Stimulated activated CD8-positive, alpha-beta memory T cell treated with anti-CD3 and anti-CD28 coated beads, Interleukin-15, amount 100 ng/mL, for 48 hours (primary cell): ENCODE measurements around the gene SUGT1.
A peak's percentile ranks its signal among the peaks of the same experiment; 100 is the strongest.
"Not testable (repeated sequence)": the region's sequence is repeated elsewhere in the genome, so short reads cannot be mapped to it uniquely, and the experiment has no call there.

Experiments used
- DNase-seq, 2 donors: peaks; one replicate each; pipeline ENCODE4 v3.0.0-alpha.2; 2020; ENCODE audit warnings: low read depth in 2 of 2

SUGT1 gene

DNA sequence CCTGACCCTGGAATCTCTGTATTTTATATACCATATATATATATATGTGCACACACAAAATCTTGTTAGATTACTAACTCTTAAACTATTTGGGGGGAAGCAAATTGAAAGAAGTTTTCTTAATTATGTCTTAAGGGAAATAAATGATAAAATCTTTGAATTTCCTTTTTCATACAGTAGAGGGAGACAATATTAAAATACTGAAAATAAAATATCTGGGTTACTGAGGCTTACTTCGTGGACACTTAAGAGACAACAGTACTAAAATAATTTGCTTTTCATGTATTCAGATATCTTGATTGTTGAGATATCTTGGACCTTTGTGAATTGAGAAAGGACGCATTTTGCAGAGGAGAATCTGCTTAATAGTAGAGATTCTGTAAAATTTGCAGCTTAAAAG is 17.0 kb downstream of the SUGT1 start:
- DNase-seq = no peak

DNA sequence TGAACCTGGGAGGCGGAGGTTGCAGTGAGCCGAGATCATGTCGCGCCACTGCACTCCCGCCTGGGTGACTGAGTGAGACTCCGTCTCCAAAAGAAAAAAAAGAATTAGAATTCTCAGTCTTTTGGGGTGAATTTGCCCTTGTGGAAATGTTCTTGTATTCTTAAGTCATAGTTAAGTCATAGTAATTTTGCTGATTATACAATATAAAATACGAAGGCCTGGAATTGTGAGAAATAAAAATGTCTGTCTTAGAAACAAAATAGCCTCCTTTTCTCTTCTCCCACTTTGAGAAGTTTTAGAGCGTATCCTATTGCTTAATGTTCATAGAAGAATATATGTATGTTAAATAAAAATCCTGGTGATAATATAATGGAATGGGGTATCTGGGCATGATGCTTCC is 18.1 kb downstream of the SUGT1 start:
- no peak for DNase-seq

DNA sequence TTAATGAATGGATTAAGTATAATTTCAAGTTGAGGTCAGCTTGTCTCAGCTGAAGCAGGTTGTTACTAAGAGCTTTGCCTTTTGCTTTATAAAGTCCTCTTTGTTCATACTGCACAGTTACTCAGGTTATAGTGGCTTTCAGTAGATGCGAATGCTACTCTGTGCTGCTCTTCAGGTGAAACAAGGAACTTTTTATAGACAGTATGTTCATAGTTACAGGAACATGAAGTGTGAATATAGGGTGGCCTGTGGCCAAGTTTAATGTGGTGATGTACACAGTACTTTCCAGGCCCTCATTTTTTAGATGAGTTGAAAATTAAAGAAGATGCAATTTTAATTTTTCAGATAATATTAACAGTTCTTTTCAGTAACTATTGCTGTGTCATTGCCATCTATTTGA is 20.8 kb downstream of the SUGT1 start:
- no peak for DNase-seq

GRCh38 chr13:52677823-52678222 is 25.2 kb downstream of the SUGT1 start:
- DNase-seq = no peak

- not testable (repeated sequence) for DNase-seq
Measured at GRCh38 chr13:52685806-52686205, 33.2 kb downstream of the SUGT1 start.

DNA sequence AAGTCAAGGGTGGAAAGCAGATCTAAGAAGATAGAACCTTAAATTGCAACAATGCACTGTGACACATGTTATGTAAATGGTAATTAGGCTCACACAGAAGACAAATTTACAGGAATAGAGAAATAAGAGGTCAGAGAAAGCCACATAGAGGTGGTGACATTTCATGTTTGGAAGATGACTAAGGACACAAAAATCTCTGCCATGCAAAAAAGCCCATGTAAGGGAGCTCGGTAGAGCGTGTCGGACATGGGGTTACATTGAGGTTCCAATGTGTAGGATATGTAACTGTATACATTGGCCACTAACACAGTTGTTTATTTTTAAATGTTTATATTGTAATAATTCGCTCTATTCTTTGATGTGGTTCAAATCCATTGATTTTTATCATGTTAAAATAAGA is 33.7 kb downstream of the SUGT1 start:
- no peak for DNase-seq

DNA sequence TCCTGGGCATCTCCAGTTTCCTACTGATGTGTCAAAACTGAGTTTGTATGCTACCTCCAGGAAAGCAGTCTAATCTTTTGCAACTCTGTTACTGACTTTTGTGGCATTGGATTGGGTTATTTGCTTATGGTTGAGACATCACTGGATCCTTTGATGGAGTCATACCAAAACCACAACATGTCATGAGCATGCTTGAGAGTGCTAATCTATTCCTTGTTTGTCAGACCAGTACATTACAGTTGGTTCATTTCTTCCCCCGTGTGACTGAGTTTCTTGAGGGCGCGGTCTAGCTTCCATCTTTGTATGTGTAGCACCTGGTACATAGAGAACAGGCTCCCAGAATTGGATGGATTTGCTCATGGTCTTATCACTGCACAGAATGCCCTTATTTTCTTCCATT is 43.2 kb downstream of the SUGT1 start:
- peak in 1 of 2 donors; percentile 5 for DNase-seq

- no peak for DNase-seq
Measured at GRCh38 chr13:52696566-52696965, 43.9 kb downstream of the SUGT1 start.

- no peak for DNase-seq
Measured at GRCh38 chr13:52701728-52702465, 49.3 kb downstream of the SUGT1 start.

GRCh38 chr13:52703482-52703881 is 50.8 kb downstream of the SUGT1 start:
- DNase-seq = no peak

DNA sequence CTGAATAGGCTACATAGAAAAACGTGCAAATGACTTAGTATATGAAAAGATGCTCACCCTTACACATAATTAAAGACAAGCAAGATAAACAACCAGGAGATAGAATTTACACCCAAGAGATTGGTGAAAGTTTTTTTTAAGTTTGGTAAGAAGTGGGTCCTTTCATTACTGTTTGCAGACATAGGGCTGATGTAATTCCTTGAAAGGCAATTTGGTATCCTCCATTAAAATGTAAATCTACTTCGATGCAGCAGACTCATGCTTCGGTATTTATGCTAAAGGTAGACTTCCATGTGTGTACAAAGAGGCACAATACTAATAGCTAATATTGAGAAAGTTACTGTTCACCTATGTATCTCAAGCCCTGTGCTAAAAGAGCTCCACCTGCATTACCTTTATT is 53.4 kb downstream of the SUGT1 start:
- no peak for DNase-seq

GRCh38 chr13:52707375-52707774 is 54.7 kb downstream of the SUGT1 start:
- DNase-seq = no peak

GRCh38 chr13:52708266-52708665 is 55.6 kb downstream of the SUGT1 start:
- DNase-seq = not testable (repeated sequence)

- DNase-seq = no peak
Measured at GRCh38 chr13:52711286-52711685, 58.6 kb downstream of the SUGT1 start.

DNA sequence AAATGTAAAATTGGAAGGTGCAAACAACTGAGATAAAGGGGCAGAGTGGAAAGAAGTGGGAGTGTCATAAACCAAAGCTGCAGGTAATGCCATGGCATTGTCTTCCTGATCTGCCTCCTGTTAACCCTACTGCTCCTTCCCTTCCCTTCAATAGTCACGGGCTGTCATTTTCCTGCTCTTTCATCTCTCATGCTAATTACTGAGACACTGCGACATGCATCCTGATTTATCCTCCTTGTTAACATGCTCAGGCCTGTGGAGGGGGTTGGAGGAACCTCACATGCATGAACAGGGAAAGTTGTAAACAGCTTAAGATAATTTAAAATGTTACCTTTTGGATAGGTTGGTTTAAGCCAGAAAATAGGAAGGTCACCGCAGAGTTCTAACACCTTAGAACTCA is 59.7 kb downstream of the SUGT1 start:
- no peak for DNase-seq

- no peak for DNase-seq
Measured at GRCh38 chr13:52713894-52714293, 61.3 kb downstream of the SUGT1 start.

DNA sequence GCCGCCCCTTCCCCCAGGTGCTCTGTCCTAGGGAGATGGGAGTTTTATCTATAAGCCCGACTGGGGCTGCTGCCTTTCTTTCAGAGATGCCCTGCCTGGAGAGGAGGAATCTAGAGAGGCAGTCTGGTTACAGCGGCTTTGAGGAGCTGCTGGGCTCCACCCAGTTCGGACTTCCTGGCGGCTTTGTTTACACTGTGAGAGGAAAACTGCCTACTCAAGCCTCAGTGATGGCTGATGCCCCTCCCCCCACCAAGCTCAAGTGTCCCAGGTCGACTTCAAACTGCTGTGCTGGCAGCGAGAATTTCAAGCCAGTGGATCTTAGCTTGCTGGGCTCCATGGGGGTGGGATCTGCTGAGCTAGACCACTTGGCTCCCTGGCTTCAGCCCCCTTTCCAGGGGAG is 68.3 kb downstream of the SUGT1 start:
- DNase-seq = not testable (repeated sequence)

DNA sequence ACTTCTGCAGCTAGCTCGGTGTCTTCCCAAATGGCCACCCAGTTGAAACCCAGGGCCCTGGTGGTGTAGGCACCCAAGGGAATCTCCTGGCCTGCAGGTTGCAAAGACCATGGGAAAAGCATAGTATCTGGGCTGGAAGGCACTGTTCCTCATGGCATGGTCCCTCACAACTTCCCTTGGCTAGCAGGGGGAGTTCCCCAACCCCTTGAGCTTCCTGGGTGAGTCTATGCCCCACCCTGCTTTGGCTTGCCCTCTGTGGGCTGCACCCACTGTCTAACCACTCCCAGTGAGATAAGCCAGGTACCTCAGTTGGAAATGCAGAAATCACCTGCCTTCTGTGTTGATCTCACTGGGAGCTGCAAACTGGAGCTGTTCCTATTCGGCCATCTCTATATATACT is 68.7 kb downstream of the SUGT1 start:
- not testable (repeated sequence) for DNase-seq

DNA sequence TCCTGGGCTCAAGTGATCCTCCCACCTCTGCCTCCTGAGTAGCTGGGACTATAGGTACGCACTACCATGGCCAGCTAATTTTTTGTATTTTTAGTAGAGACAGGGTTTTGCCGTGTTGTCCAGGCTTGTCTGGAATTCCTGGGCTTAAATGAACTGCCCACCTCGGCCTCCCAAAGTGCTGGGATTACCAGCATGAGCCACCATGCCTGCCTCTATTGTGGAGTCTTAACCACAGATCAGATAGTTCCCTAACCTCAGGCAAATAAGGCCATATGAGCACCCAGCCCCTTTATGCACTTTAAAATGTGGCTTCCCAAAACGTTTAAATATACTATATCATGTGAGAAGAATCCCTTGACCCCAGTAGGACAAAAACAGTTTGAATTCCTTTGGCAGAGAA is 70.5 kb downstream of the SUGT1 start:
- no peak for DNase-seq

- DNase-seq = no peak
Measured at GRCh38 chr13:52725302-52725701, 72.7 kb downstream of the SUGT1 start.

DNA sequence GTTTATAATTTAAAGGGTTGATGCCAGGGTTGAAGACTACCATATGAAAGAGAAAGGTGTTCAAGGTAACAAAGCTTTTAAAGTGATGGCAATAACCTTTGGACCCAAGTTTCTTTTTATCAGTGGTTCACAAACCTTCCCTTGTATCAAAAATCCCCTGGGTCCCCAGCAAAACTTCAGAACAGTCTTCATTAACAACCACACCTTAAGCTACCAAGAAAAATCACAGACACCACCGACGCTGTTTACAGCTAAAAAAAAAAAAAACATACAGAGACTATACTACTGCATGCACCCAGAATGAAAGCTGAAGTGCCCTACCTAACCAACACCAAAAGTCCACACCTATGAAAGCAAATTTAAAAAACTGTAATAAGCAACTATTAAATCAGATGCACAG is 73.6 kb downstream of the SUGT1 start:
- no peak for DNase-seq

DNA sequence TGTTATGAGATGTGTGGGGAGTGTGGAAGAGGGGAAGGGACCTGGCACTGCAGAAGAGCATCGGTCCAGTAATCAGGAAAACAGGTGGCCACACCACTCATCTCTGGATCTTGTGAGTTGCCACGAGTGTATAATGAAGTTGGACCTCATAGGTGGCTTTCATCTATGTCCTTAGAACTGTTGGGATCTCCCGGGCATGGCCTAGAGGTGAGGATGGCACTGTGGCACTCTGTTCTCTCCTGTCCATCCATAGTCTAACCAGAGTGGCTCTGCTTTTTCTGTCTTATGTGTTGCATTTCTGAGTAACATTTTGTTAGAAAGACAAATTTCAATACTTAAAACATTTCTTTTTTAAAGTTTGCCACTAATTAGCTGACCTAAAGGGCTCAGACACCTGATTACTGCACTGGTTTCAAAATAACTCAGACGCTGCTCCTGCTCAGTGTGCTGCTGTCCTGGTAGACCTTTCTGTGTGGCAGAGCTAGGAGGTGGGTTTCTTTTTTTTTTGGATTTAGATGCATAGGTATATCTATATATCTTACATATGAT is 81.5 kb downstream of the SUGT1 start:
- no peak for DNase-seq

GRCh38 chr13:52736891-52737290 is 84.3 kb downstream of the SUGT1 start:
- no peak for DNase-seq

- DNase-seq = no peak
Measured at GRCh38 chr13:52737451-52737850, 84.8 kb downstream of the SUGT1 start.
